Choroid plexus epithelial cell (primary cell): ENCODE measurements around the gene ARL5C.

ENCODE experiments used
- DNase-seq: peaks from one replicate; pipeline ENCODE4 v3.0.0-alpha.2; 2010; ENCODE audit warnings: low read depth
- H3K4me3 ChIP-seq: 2 replicates; pipeline ENCODE4 v1.5.1; 2011; ENCODE audit warnings: low read depth, mild to moderate bottlenecking, control low read depth, low read length, moderate library complexity
- TF ChIP-seq, protein P1 (sequence below): conservative IDR thresholded peaks from 2 replicates; pipeline ENCODE4 v1.5.1; 2011; ENCODE audit warnings: low read depth, mild to moderate bottlenecking, control low read depth, inconsistent platforms, low read length, moderate library complexity

Gene ARL5C

GRCh38 chr17:39194089-39194984 is 28.4 kb upstream of the ARL5C start:
- TF ChIP-seq, protein P1, sequence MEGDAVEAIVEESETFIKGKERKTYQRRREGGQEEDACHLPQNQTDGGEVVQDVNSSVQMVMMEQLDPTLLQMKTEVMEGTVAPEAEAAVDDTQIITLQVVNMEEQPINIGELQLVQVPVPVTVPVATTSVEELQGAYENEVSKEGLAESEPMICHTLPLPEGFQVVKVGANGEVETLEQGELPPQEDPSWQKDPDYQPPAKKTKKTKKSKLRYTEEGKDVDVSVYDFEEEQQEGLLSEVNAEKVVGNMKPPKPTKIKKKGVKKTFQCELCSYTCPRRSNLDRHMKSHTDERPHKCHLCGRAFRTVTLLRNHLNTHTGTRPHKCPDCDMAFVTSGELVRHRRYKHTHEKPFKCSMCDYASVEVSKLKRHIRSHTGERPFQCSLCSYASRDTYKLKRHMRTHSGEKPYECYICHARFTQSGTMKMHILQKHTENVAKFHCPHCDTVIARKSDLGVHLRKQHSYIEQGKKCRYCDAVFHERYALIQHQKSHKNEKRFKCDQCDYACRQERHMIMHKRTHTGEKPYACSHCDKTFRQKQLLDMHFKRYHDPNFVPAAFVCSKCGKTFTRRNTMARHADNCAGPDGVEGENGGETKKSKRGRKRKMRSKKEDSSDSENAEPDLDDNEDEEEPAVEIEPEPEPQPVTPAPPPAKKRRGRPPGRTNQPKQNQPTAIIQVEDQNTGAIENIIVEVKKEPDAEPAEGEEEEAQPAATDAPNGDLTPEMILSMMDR, result peak; percentile 60
- no peak overlapping the region for H3K4me3 ChIP-seq
- DNase-seq, result peak; percentile 53

GRCh38 chr17:39193346-39193745 is 27.4 kb upstream of the ARL5C start:
- no peak overlapping the region for H3K4me3 ChIP-seq
- TF ChIP-seq, protein P1, result no peak
- no peak for DNase-seq

GRCh38 chr17:39192901-39193300 is 26.9 kb upstream of the ARL5C start:
- TF ChIP-seq, protein P1, result no peak
- DNase-seq, result no peak
- H3K4me3 ChIP-seq, result no peak overlapping the region

DNA sequence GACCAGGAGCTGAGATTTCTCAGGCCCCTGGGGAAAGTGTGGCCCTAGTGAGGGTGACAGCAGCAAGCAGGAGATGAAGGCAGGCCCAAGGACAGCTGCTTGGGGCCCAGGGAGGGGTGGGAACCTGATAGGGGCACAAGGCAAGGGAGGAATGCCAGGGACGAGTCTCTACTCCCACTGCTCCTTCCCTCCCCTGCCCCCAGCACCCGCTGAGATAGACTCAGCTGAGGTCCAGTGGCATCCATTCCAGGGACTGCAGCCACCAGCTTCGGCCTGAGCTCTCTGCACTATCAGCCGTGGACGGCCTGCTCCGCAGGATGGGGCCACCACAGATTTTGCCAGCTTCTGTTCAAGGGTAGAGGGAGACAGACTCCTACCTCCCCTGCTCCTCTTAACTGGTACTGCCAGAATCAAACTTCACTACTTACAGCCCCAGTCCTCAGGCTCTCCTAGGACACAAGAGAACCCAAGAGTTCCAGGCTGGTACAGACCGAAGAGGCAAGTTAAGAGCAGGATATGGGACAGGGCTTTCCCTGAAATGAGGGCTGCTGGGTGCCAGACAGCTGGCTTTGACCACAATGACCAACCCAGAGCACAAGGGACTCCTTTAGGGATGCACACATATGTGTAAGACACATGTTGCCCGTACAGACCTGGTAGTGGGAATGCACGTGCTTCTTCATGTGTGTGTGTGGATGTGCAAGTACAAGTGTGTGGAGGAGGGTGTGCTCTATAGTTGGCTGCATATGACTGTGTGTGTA is 26.0 kb upstream of the ARL5C start:
- no peak overlapping the region for H3K4me3 ChIP-seq
- TF ChIP-seq, protein P1, result no peak
- no peak for DNase-seq

- DNase-seq, result no peak
- H3K4me3 ChIP-seq, result no peak overlapping the region
- TF ChIP-seq, protein P1, result no peak
Measured at GRCh38 chr17:39187152-39187830, 21.3 kb upstream of the ARL5C start.

GRCh38 chr17:39186481-39187002 is 20.6 kb upstream of the ARL5C start:
- H3K4me3 ChIP-seq, result no peak overlapping the region
- TF ChIP-seq, protein P1, result no peak
- DNase-seq, result no peak
